Measurements from ENCODE around the gene KIF5C.

- TF ChIP-seq CTCF (IDR thresholded peaks at IDR 0.05) (no peak), POLR2AphosphoS5 (IDR thresholded peaks at IDR 0.05) (no peak), POLR2A (IDR thresholded peaks at IDR 0.05) (no peak)
These were observed 64.2 kb downstream of the KIF5C start for GRCh38 chr2:148939271-148939670.
